Omental fat pad (tissue), 4 donors: ENCODE data around the gene PLA2G3. TPM values are rescaled to one million over a fixed set of nuclear protein-coding genes. Genes with fewer than 3 reads are reported as not detected.

Experiments
- ATAC-seq: fragments of 150-250 bp; one replicate; pipeline ENCODE4 v1.9.1; 2016; ENCODE audit warnings: mild to moderate bottlenecking, moderate library complexity; ENCODE audit not compliant: low FRiP score
- DNase-seq: peaks from one replicate; pipeline ENCODE4 v3.0.0-alpha.2; 2019; ENCODE audit warnings: low spot score
- CTCF ChIP-seq, 3 donors: fragments of 450-650 bp; IDR thresholded peaks; one replicate each; pipeline ENCODE4 v1.5.1; 2016 to 2017; ENCODE audit warnings: antibody characterized with exemption in 3 of 3, mild to moderate bottlenecking in 3 of 3, moderate library complexity in 2 of 3
- total RNA-seq, 4 donors: library from RNA; depleted of rRNA; stranded (reverse); fragments of >200 nt; gene quantifications; one replicate each; pipeline ENCODE4 v1.1.0, GENCODE V29; 2016

The PLA2G3 gene
- total RNA-seq, 4 donors from 2014 or later, result not detected

GRCh38 chr22:31148488-31148887 lies 8.2 kb upstream of the PLA2G3 start:
- ATAC-seq (no peak), DNase-seq (no peak)
- no peak for TF ChIP-seq CTCF (IDR thresholded peaks at IDR 0.05)

- TF ChIP-seq CTCF (IDR thresholded peaks at IDR 0.05), result no peak
- no peak for ATAC-seq
- DNase-seq, result no peak
Observed at GRCh38 chr22:31144223-31144622, 3.9 kb upstream of the PLA2G3 start.

- no peak for TF ChIP-seq CTCF (IDR thresholded peaks at IDR 0.05)
- DNase-seq (no peak), ATAC-seq (no peak)
Observed at GRCh38 chr22:31143537-31143936, 3.2 kb upstream of the PLA2G3 start.

GRCh38 chr22:31143038-31143437 lies 2.7 kb upstream of the PLA2G3 start:
- no peak for TF ChIP-seq CTCF (IDR thresholded peaks at IDR 0.05)
- DNase-seq (no peak), ATAC-seq (no peak)

GRCh38 chr22:31142285-31142684 lies 2.0 kb upstream of the PLA2G3 start:
- no peak for DNase-seq
- TF ChIP-seq CTCF (IDR thresholded peaks at IDR 0.05), result no peak
- no peak for ATAC-seq

- no peak for TF ChIP-seq CTCF (IDR thresholded peaks at IDR 0.05)
- ATAC-seq, result no peak
- DNase-seq, result no peak
Observed at GRCh38 chr22:31141551-31141950, 1.2 kb upstream of the PLA2G3 start.

- DNase-seq, result no peak
- no peak for ATAC-seq
- TF ChIP-seq CTCF (IDR thresholded peaks at IDR 0.05), result no peak
Observed at GRCh38 chr22:31140746-31141145, 438 bp upstream of the PLA2G3 start.
